K562 (cell line): ENCODE measurements around the gene NTRK3. TPM values are rescaled to one million over a fixed set of nuclear protein-coding genes. Genes with fewer than 3 reads are reported as not detected.

Experiments used
- ATAC-seq: fragments of 200-7000 bp; cut with Tn5 transposase; 3 replicates; pipeline ENCODE4 v1.9.1; 2020; ENCODE audit warnings: moderate library complexity
- BruUV-seq: library from RNA; stranded (reverse); fragments of 400-500 nt; replicated peaks from 2 replicates; lab custom pipeline; 2021; lab: Mats Ljungman, UMichigan
- CTCF ChIA-PET: fragments of 300-600 bp; formaldehyde crosslinking; extraction: SDS; loops from one replicate; lab custom pipeline; 2021; ENCODE audit warnings: low intra/inter-chr PET ratio; lab: Yijun Ruan, JAX
- POLR2A ChIA-PET: fragments of 300-600, 350-650 bp; sonication (Branson Sonifier 250); formaldehyde crosslinking; extraction: SDS; loops from one replicate; lab custom pipeline; 2021; ENCODE audit warnings: antibody characterized with exemption, inconsistent platforms; lab: Yijun Ruan, JAX
- DNase-seq, 4 experiments: peaks; one replicate each; pipeline versions ENCODE4 v3.0.0 to v3.0.0-alpha.2; 2011 to 2018; ENCODE audit warnings: low spot score in 3 of 4, mixed read lengths in 3 of 4; ENCODE audit errors: extremely low read depth in 1 of 4
- FAIRE-seq: peaks from 2 replicates; lab custom pipeline; 2011; peaks lifted over from hg19 to GRCh38; lab: Jason Lieb, UNC
- H2AFZ ChIP-seq: 2 replicates; pipeline ENCODE4 v1.6.0; 2011; ENCODE audit warnings: low read depth, low read length, control low read depth, inconsistent platforms
- H3K27ac ChIP-seq: fragments of 200-600 bp; 3 replicates; pipeline ENCODE4 v1.8.0; 2011; ENCODE audit warnings: low read depth, mild to moderate bottlenecking, control low read depth, inconsistent platforms, low read length, moderate library complexity, mixed read lengths; ENCODE audit errors: extremely low read depth
- H3K27me3 ChIP-seq, 2 experiments: fragments of 300-600 bp in 1 of 2; 2 replicates in 1 of 2; 3 replicates in 1 of 2; pipeline versions ENCODE4 v1.6.0 to v1.8.0; 2011; ENCODE audit warnings: inconsistent platforms in 2 of 2, low read length in 2 of 2, mild to moderate bottlenecking in 1 of 2, mixed read lengths in 1 of 2, moderate library complexity in 1 of 2; ENCODE audit not compliant: control insufficient read depth in 2 of 2, insufficient read depth in 2 of 2
- H3K36me3 ChIP-seq: fragments of 300-600 bp; 3 replicates; pipeline ENCODE4 v1.8.0; 2011; ENCODE audit warnings: mild to moderate bottlenecking, low read length, inconsistent platforms; ENCODE audit not compliant: control insufficient read depth, insufficient read depth
- H3K4me1 ChIP-seq, 2 experiments: fragments of 200-600 bp in 1 of 2; replicated peaks in 1 of 2; 2 replicates in 1 of 2; 3 replicates in 1 of 2; pipeline versions ENCODE4 v1.5.1 to v1.8.0; 2011; ENCODE audit warnings: inconsistent platforms in 2 of 2, low read length in 2 of 2, mild to moderate bottlenecking in 1 of 2, mixed read lengths in 1 of 2, moderate library complexity in 1 of 2; ENCODE audit not compliant: control insufficient read depth in 2 of 2, insufficient read depth in 2 of 2
- H3K4me2 ChIP-seq: 2 replicates; pipeline ENCODE4 v1.6.1; 2011; ENCODE audit warnings: low read length, control low read depth, inconsistent platforms, mixed read lengths; ENCODE audit not compliant: insufficient read depth
- H3K4me3 ChIP-seq: fragments of 200-600 bp; sonication (generic), shearing (Covaris generic); 2 replicates; pipeline ENCODE4 v1.5.1; 2016; ENCODE audit warnings: control low read depth, inconsistent platforms
- H3K79me2 ChIP-seq: fragments of 200-600 bp; 3 replicates; pipeline ENCODE4 v1.8.0; 2011; ENCODE audit warnings: low read length, inconsistent platforms; ENCODE audit not compliant: control insufficient read depth, insufficient read depth
- H3K9ac ChIP-seq, 2 experiments: 2 replicates each; pipeline versions ENCODE4 v1.6.0 to v1.6.1; 2011; ENCODE audit warnings: low read depth in 2 of 2, low read length in 2 of 2, control low read depth in 1 of 2, inconsistent platforms in 1 of 2, mild to moderate bottlenecking in 1 of 2, mixed read lengths in 1 of 2; ENCODE audit not compliant: insufficient read depth in 1 of 2
- H3K9me1 ChIP-seq: one replicate; pipeline ENCODE4 v1.6.0; 2011; ENCODE audit warnings: inconsistent platforms, mild to moderate bottlenecking, low read length, moderate library complexity; ENCODE audit not compliant: control insufficient read depth, insufficient read depth
- H3K9me3 ChIP-seq: replicated peaks from 2 replicates; pipeline ENCODE4 v1.5.1; 2011; ENCODE audit warnings: low read depth, low read length, inconsistent platforms; ENCODE audit not compliant: control insufficient read depth, insufficient read depth
- H4K20me1 ChIP-seq: replicated peaks from 2 replicates; pipeline ENCODE4 v1.6.1; 2011; ENCODE audit warnings: low read length, inconsistent platforms, mixed read lengths; ENCODE audit not compliant: control insufficient read depth, insufficient read depth
- CBX8 ChIP-seq: fragments of 200-600 bp; sonication (generic); IDR thresholded peaks from 2 replicates; pipeline ENCODE4 v1.6.1; 2012; ENCODE audit warnings: borderline replicate concordance, mixed run types, low read depth, mild to moderate bottlenecking, moderate library complexity, mixed read lengths, low read length, control low read depth, inconsistent platforms; ENCODE audit not compliant: poor library complexity, severe bottlenecking; ENCODE audit errors: extremely low read depth
- CTBP1 ChIP-seq: fragments of 450-650 bp; IDR thresholded peaks from 2 replicates; pipeline ENCODE4 v1.6.1; 2016; ENCODE audit warnings: borderline replicate concordance
- ETS2 ChIP-seq: IDR thresholded peaks from 2 replicates; pipeline ENCODE4 v1.6.1; 2016; ENCODE audit warnings: borderline replicate concordance, missing genetic modification characterization, mild to moderate bottlenecking, moderate library complexity, missing compliant biosample characterization; ENCODE audit not compliant: poor library complexity, severe bottlenecking
- FOXP4 ChIP-seq: sonication (generic); formaldehyde crosslinking; IDR thresholded peaks from 2 replicates; pipeline ENCODE4 v1.8.0; 2022; ENCODE audit warnings: mild to moderate bottlenecking, missing genetic modification reagents, borderline replicate concordance
- HDAC6 ChIP-seq: IDR thresholded peaks from 2 replicates; pipeline ENCODE4 v1.6.1; 2012; ENCODE audit warnings: low read depth, mild to moderate bottlenecking, control low read depth, inconsistent platforms, low read length, moderate library complexity
- JUN ChIP-seq, 2 experiments: sonication (generic) in 1 of 2; formaldehyde crosslinking in 1 of 2; IDR thresholded peaks; 2 replicates each; pipeline versions ENCODE4 v1.6.1 to v1.8.0; 2012 to 2022; ENCODE audit warnings: borderline replicate concordance in 2 of 2, mild to moderate bottlenecking in 2 of 2, improper control_type of control experiment in 1 of 2, low read depth in 1 of 2, low read length in 1 of 2, missing genetic modification reagents in 1 of 2
- KAT2B ChIP-seq: IDR thresholded peaks from one replicate; pipeline ENCODE4 v1.6.1; 2012; ENCODE audit warnings: low read depth, mild to moderate bottlenecking, control low read depth, inconsistent platforms, low read length, moderate library complexity
- KDM1A ChIP-seq, 2 experiments: fragments of 450-650 bp; IDR thresholded peaks; 2 replicates each; pipeline ENCODE4 v1.6.1; 2016; ENCODE audit warnings: mild to moderate bottlenecking in 2 of 2
- NR3C1 ChIP-seq: sonication (generic); formaldehyde crosslinking; IDR thresholded peaks from 2 replicates; pipeline ENCODE4 v1.8.1; 2022; ENCODE audit warnings: missing genetic modification reagents
- TAF1 ChIP-seq: IDR thresholded peaks from 2 replicates; pipeline ENCODE4 v1.6.1; 2011; ENCODE audit warnings: mild to moderate bottlenecking, low read length, moderate library complexity; ENCODE audit not compliant: insufficient read depth, control insufficient read depth, severe bottlenecking; ENCODE audit errors: extremely low read depth
- U2AF1 ChIP-seq: fragments of 200-400 bp; formaldehyde crosslinking; optimal IDR thresholded peaks from 2 replicates; pipeline ENCODE3; 2017; ENCODE audit warnings: mild to moderate bottlenecking, low read depth, low read length, moderate library complexity
- WGBS: fragments of 100-300 bp; shearing (Covaris generic); methylation state at CpG from one replicate; pipeline ENCODE4 v1.1.6; 2016; ENCODE audit warnings: low coverage, mixed read lengths; ENCODE audit not compliant: insufficient coverage; ENCODE audit errors: missing lambda C conversion rate; 5-methylcytosine and 5-hydroxymethylcytosine counted together
- in situ Hi-C: fragments of 300-500 bp; cut with MboI; formaldehyde crosslinking; loops from 4 replicates; pipeline ENCODE4 v1.15.0; 2018; ENCODE audit warnings: inconsistent platforms, mixed read lengths
- intact Hi-C: fragments of 100-400 bp; cut with micrococcal nuclease; formaldehyde crosslinking; loops from 2 replicates; pipeline ENCODE4 v1.14.2; 2022
- polyA plus RNA-seq, 8 experiments: library from polyadenylated mRNA; depleted of rRNA in 4 of 8; stranded (reverse) in 5 of 8; unstranded in 3 of 8; fragments of >200 nt; fragmentation: Nextera tagmentation in 2 of 8; fragmentation: Illumina TruSeq in 1 of 8; extraction: Ambion mirVana in 2 of 8; extraction: Trizol in 1 of 8; gene quantifications; 2 replicates each; pipeline versions ENCODE4 v1.2.1 to v1.2.3, GENCODE V29; 2011 to 2014; ENCODE audit warnings: inconsistent platforms in 1 of 8, missing spikeins in 1 of 8
- total RNA-seq, 7 experiments: library from RNA; depleted of rRNA in 6 of 7; stranded (reverse); fragments of >200 nt in 6 of 7; fragmentation: Illumina TruSeq in 2 of 7; extraction: Trizol in 2 of 7; gene quantifications; 2 replicates each; pipeline versions ENCODE4 v1.2.1 to v1.2.3, GENCODE V29; 2011 to 2021; ENCODE audit warnings: low replicate concordance in 1 of 7
- TF ChIP-seq, protein P1 (sequence below): fragments of 150-350 bp; IDR thresholded peaks from 2 replicates; pipeline ENCODE4 v1.6.1; 2014; ENCODE audit warnings: low read depth, mild to moderate bottlenecking, low read length, borderline replicate concordance
- TF ChIP-seq, protein P2 (sequence below): conservative IDR thresholded peaks from 2 replicates; pipeline ENCODE4 v1.6.1; 2011; ENCODE audit warnings: low read depth, mild to moderate bottlenecking, low read length; ENCODE audit not compliant: control insufficient read depth

Gene NTRK3
- total and polyA plus RNA-seq, 9 of the 15 experiments (the other 6 are each of a cell fraction or from before 2014, with no cell fraction given) = 0.11 to 0.13 TPM; not detected in 7

- TF ChIP-seq, protein P1, sequence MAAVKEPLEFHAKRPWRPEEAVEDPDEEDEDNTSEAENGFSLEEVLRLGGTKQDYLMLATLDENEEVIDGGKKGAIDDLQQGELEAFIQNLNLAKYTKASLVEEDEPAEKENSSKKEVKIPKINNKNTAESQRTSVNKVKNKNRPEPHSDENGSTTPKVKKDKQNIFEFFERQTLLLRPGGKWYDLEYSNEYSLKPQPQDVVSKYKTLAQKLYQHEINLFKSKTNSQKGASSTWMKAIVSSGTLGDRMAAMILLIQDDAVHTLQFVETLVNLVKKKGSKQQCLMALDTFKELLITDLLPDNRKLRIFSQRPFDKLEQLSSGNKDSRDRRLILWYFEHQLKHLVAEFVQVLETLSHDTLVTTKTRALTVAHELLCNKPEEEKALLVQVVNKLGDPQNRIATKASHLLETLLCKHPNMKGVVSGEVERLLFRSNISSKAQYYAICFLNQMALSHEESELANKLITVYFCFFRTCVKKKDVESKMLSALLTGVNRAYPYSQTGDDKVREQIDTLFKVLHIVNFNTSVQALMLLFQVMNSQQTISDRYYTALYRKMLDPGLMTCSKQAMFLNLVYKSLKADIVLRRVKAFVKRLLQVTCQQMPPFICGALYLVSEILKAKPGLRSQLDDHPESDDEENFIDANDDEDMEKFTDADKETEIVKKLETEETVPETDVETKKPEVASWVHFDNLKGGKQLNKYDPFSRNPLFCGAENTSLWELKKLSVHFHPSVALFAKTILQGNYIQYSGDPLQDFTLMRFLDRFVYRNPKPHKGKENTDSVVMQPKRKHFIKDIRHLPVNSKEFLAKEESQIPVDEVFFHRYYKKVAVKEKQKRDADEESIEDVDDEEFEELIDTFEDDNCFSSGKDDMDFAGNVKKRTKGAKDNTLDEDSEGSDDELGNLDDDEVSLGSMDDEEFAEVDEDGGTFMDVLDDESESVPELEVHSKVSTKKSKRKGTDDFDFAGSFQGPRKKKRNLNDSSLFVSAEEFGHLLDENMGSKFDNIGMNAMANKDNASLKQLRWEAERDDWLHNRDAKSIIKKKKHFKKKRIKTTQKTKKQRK = no peak
- no peak for TF ChIP-seq NR3C1
- TF ChIP-seq ETS2 (tag) = no peak
- no peak for TF ChIP-seq KAT2B
Measured at GRCh38 chr15:88031461-88031860, 225.1 kb downstream of the NTRK3 start (continued).

DNA sequence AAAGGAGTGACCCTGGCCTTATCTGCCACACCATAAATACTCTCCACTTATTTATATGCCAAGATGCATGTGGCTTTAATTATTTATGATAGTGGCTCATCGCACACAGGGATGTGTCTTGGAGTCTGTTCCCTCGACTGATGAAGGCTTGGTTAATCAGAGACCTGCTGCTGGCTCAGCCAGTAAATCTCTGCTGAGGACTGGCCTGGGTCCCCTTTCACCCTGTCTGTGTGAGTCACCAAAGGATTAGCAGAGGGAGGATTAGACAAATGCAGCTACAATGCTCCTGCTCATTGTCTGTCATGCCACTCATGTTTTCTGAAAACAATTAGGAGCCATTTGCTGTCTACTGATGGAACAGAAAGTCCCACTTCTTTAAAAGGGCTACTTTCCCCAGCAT lies 226.8 kb downstream of the NTRK3 start:
- Histone ChIP-seq H3K9me1 (no peaks in the 10 kb centered on the region), H3K9me3 (no peaks in the 10 kb centered on the region), H3K79me2 (no peaks in the 10 kb centered on the region), H3K27ac (no peak overlapping the region), H3K4me3 (no peak overlapping the region), H3K9ac (no peak overlapping the region), H3K4me1 (no peaks in the 10 kb centered on the region), H2AFZ (no peak overlapping the region), H3K27me3 (no peaks in the 10 kb centered on the region; a peak in 2 of 5 replicates), H3K36me3 (no peaks in the 10 kb centered on the region), H3K4me2 (no peak overlapping the region), H4K20me1 (no peaks in the 10 kb centered on the region; the same call in 1 of the 2 replicates)
- POLR2A ChIA-PET = no interaction called here
- FAIRE-seq = no peak
- WGBS = 0% methylated on average over 2 of the region's 2 CpGs
- no peak for TF ChIP-seq CTBP1
- no peak for TF ChIP-seq HDAC6
- TF ChIP-seq, protein P2, sequence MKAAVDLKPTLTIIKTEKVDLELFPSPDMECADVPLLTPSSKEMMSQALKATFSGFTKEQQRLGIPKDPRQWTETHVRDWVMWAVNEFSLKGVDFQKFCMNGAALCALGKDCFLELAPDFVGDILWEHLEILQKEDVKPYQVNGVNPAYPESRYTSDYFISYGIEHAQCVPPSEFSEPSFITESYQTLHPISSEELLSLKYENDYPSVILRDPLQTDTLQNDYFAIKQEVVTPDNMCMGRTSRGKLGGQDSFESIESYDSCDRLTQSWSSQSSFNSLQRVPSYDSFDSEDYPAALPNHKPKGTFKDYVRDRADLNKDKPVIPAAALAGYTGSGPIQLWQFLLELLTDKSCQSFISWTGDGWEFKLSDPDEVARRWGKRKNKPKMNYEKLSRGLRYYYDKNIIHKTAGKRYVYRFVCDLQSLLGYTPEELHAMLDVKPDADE = no peak
- no peak for TF ChIP-seq TAF1
- TF ChIP-seq JUN (IDR thresholded peaks at IDR 0.05; ENCODE audit: borderline replicate concordance, low read depth, low read length) = no peak
- no peak for TF ChIP-seq JUN (CRISPR knock-in tag; IDR thresholded peaks at IDR 0.05; ENCODE audit: borderline replicate concordance)
- no peak for TF ChIP-seq FOXP4
- TF ChIP-seq KDM1A (IDR thresholded peaks at IDR 0.05) = no peak
- no peak for TF ChIP-seq U2AF1
- TF ChIP-seq CBX8 = no peak
- no peak for DNase-seq
- intact Hi-C loops = no loop called here
- BruUV-seq = no TSS peak
- no peak for ATAC-seq
- CTCF ChIA-PET = no interaction called here
- in situ Hi-C loops = no loop called here
